Suprapubic skin (tissue), 4 donors: ENCODE measurements around the gene NCSTN. TPM values are rescaled to one million over a fixed set of nuclear protein-coding genes. Genes with fewer than 3 reads are reported as not detected.

ENCODE experiments used
- DNase-seq, 2 donors: peaks; one replicate each; pipeline ENCODE4 v3.0.0-alpha.2; 2019; ENCODE audit warnings: low spot score in 2 of 2
- H3K27ac ChIP-seq: fragments of 200-600 bp; sonication (generic); one replicate; pipeline ENCODE4 v1.5.1; 2019
- H3K27me3 ChIP-seq: fragments of 200-600 bp; sonication (generic); one replicate; pipeline ENCODE4 v1.5.1; 2019
- H3K36me3 ChIP-seq: fragments of 200-600 bp; sonication (generic); one replicate; pipeline ENCODE4 v1.5.1; 2019
- H3K4me1 ChIP-seq: fragments of 200-600 bp; sonication (generic); one replicate; pipeline ENCODE4 v1.5.1; 2019
- H3K4me3 ChIP-seq: fragments of 200-600 bp; sonication (generic); one replicate; pipeline ENCODE4 v1.5.1; 2019; ENCODE audit warnings: mild to moderate bottlenecking
- H3K9me3 ChIP-seq: fragments of 200-600 bp; sonication (generic); one replicate; pipeline ENCODE4 v1.5.1; 2019
- EP300 ChIP-seq: sonication (generic); formaldehyde crosslinking; IDR thresholded peaks from one replicate; pipeline ENCODE4 v1.6.1; 2017; ENCODE audit warnings: antibody characterized with exemption
- POLR2A ChIP-seq, 2 donors: fragments of 450-650 bp; IDR thresholded peaks; one replicate each; pipeline ENCODE4 v1.6.1; 2017; ENCODE audit warnings: antibody characterized with exemption in 2 of 2, mild to moderate bottlenecking in 2 of 2, moderate library complexity in 2 of 2
- POLR2AphosphoS5 ChIP-seq, 3 donors: sonication (generic); formaldehyde crosslinking; IDR thresholded peaks; one replicate each; pipeline ENCODE4 v1.6.1; 2017; ENCODE audit warnings: antibody characterized with exemption in 3 of 3
- WGBS: methylation state at CpG from one replicate; pipeline ENCODE4 v1.1.5; 2018; 5-methylcytosine and 5-hydroxymethylcytosine counted together
- total RNA-seq, 4 donors: library from RNA; depleted of rRNA; stranded (reverse); fragments of >200 nt; gene quantifications; one replicate each; pipeline ENCODE4 v1.1.0, GENCODE V29; 2016
- TF ChIP-seq, protein P1 (sequence below), 2 donors: fragments of 200-600 bp in 1 of 2; fragments of 450-650 bp in 1 of 2; sonication (generic) in 1 of 2; IDR thresholded peaks; one replicate each; pipeline ENCODE4 v1.5.1; 2016 to 2019; ENCODE audit warnings: antibody characterized with exemption in 2 of 2, mild to moderate bottlenecking in 1 of 2, moderate library complexity in 1 of 2

Gene NCSTN
- total RNA-seq, 4 donors from 2014 or later, result 53.4 to 94.1 (median 71.1) TPM

DNA sequence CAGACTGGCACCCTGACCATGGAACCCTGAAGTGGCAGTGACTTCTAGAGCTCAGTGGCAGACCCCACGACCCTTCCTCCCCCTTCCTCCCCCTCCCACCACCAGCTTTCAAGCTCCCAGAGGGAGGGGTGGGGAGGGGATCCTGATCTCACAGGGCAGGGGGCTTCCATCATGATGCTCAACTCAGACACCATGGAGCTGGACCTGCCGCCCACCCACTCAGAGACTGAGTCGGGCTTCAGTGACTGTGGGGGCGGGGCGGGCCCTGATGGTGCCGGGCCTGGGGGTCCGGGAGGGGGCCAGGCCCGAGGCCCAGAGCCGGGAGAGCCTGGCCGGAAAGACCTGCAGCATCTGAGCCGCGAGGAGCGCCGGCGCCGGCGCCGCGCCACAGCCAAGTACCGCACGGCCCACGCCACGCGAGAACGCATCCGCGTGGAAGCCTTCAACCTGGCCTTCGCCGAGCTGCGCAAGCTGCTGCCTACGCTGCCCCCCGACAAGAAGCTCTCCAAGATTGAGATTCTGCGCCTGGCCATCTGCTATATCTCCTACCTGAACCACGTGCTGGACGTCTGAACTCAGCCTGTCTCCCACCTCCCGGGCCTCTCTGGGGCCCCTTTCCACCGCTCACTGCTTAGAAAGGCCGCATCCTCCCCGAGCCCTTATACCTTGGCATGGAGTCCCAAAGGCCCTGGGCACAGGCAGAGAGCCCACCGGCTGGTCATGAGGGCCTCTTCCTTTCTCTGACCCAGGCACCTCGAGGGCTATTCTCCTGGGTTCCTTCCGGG is 27.6 kb downstream of the NCSTN start:
- no peaks in the 10 kb centered on the region for H3K9me3 ChIP-seq
- DNase-seq, result no peak
- no peaks in the 10 kb centered on the region for H3K27me3 ChIP-seq
- peaks cover 5% of the 10 kb centered on the region for H3K4me1 ChIP-seq
- TF ChIP-seq EP300 (no peak), POLR2A (IDR thresholded peaks at IDR 0.05) (no peak), POLR2AphosphoS5 (IDR thresholded peaks at IDR 0.05) (no peak)
- TF ChIP-seq, protein P1, sequence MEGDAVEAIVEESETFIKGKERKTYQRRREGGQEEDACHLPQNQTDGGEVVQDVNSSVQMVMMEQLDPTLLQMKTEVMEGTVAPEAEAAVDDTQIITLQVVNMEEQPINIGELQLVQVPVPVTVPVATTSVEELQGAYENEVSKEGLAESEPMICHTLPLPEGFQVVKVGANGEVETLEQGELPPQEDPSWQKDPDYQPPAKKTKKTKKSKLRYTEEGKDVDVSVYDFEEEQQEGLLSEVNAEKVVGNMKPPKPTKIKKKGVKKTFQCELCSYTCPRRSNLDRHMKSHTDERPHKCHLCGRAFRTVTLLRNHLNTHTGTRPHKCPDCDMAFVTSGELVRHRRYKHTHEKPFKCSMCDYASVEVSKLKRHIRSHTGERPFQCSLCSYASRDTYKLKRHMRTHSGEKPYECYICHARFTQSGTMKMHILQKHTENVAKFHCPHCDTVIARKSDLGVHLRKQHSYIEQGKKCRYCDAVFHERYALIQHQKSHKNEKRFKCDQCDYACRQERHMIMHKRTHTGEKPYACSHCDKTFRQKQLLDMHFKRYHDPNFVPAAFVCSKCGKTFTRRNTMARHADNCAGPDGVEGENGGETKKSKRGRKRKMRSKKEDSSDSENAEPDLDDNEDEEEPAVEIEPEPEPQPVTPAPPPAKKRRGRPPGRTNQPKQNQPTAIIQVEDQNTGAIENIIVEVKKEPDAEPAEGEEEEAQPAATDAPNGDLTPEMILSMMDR (IDR thresholded peaks at IDR 0.05), result no peak
- no peaks in the 10 kb centered on the region for H3K36me3 ChIP-seq
- no peak overlapping the region for H3K4me3 ChIP-seq
- H3K27ac ChIP-seq, result no peak overlapping the region
- 77% methylated on average over 31 of the region's 42 CpGs for WGBS

GRCh38 chr1:160371346-160371631 is 28.1 kb downstream of the NCSTN start:
- no peaks in the 10 kb centered on the region for H3K9me3 ChIP-seq
- peaks cover 10% of the 10 kb centered on the region for H3K4me1 ChIP-seq
- DNase-seq, result no peak
- no peaks in the 10 kb centered on the region for H3K36me3 ChIP-seq
- H3K27ac ChIP-seq, result no peak overlapping the region
- TF ChIP-seq EP300 (no peak), POLR2AphosphoS5 (IDR thresholded peaks at IDR 0.05) (no peak), POLR2A (IDR thresholded peaks at IDR 0.05) (no peak)
- TF ChIP-seq, protein P1 (IDR thresholded peaks at IDR 0.05), result no peak
- H3K27me3 ChIP-seq, result no peaks in the 10 kb centered on the region
- H3K4me3 ChIP-seq, result no peak overlapping the region

- Histone ChIP-seq H3K27ac (no peak overlapping the region), H3K27me3 (no peaks in the 10 kb centered on the region), H3K4me3 (no peak overlapping the region), H3K36me3 (no peaks in the 10 kb centered on the region), H3K4me1 (peaks cover 13% of the 10 kb centered on the region), H3K9me3 (no peaks in the 10 kb centered on the region)
- DNase-seq, result no peak
- 86% methylated on average over 4 of the region's 4 CpGs for WGBS
- TF ChIP-seq EP300 (no peak), POLR2A (IDR thresholded peaks at IDR 0.05) (no peak)
Observed at GRCh38 chr1:160371756-160372155, 28.6 kb downstream of the NCSTN start.

DNA sequence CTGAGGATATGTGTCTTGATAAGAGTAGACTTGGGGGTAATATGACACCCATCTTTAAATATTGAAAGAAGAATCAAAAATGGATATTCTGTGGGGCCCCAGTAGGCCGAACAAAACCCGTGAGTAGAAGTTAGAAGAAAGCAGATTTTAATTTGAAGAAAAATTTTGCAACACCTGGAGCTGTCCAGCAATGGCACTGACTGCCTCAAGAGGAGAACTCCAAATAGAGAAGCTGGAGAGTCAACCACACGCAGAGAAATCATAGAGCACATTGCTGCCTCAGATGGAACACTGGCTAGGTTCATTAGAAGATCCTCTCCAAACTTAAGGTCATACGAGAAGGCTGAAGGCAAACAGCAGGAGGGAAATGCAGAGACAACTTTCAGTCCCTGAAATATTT is 30.5 kb downstream of the NCSTN start:
- TF ChIP-seq POLR2A (IDR thresholded peaks at IDR 0.05), result no peak
- no peak for TF ChIP-seq POLR2AphosphoS5 (IDR thresholded peaks at IDR 0.05)
- no peak overlapping the region for H3K4me3 ChIP-seq
- H3K27me3 ChIP-seq, result no peaks in the 10 kb centered on the region
- H3K27ac ChIP-seq, result no peak overlapping the region
- 92% methylated on average over 4 of the region's 4 CpGs for WGBS
- H3K4me1 ChIP-seq, result peaks cover 13% of the 10 kb centered on the region
- H3K9me3 ChIP-seq, result no peaks in the 10 kb centered on the region
- no peaks in the 10 kb centered on the region for H3K36me3 ChIP-seq
- DNase-seq, result no peak

- no peak for TF ChIP-seq POLR2A (IDR thresholded peaks at IDR 0.05)
- TF ChIP-seq POLR2AphosphoS5 (IDR thresholded peaks at IDR 0.05), result no peak
- no peak for TF ChIP-seq EP300
- TF ChIP-seq, protein P1 (IDR thresholded peaks at IDR 0.05), result no peak
- Histone ChIP-seq H3K4me1 (peaks cover 13% of the 10 kb centered on the region), H3K9me3 (no peaks in the 10 kb centered on the region), H3K4me3 (no peak overlapping the region), H3K36me3 (no peaks in the 10 kb centered on the region), H3K27me3 (no peaks in the 10 kb centered on the region), H3K27ac (peak overlapping the region; percentile 27)
- 64% methylated on average over 6 of the region's 6 CpGs for WGBS
- DNase-seq, result no peak
Observed at GRCh38 chr1:160374306-160375110, 31.3 kb downstream of the NCSTN start.

GRCh38 chr1:160375788-160376524 is 32.8 kb downstream of the NCSTN start:
- Histone ChIP-seq H3K4me1 (peaks cover 13% of the 10 kb centered on the region), H3K27me3 (no peaks in the 10 kb centered on the region), H3K27ac (peak overlapping the region; percentile 36), H3K4me3 (no peak overlapping the region), H3K36me3 (no peaks in the 10 kb centered on the region), H3K9me3 (no peaks in the 10 kb centered on the region)
- no peak for DNase-seq
- 33% methylated on average over 9 of the region's 9 CpGs for WGBS
- TF ChIP-seq POLR2AphosphoS5 (IDR thresholded peaks at IDR 0.05), result no peak
